Measurements from ENCODE around the gene PIP4K2A.

DNA sequence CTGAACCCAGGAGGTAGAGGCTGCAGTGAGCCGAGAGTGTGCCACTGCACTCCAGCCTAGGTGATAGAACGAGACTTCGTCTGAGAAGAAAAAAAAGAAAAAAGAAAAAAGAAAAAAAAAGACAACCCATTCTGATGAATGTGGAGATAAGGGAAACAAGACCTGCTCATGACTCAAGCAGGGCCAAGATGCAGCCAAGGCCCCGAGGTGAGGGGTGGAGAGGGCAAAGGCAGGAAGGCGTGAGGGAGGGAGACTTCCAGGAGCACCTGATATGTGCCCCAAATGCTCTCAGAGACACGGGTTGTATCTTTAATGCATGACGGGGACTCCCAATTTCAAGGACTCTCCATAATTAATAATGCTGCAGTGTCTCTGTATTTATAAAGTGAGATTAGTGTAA, 134.6 kb downstream of the PIP4K2A start:
- TF ChIP-seq CTCF (IDR thresholded peaks at IDR 0.05) (no peak), POLR2A (IDR thresholded peaks at IDR 0.05) (no peak)
